T-helper 2 cell treated with Interferon-gamma antibody and Interleukin-4, amounts not matched to agents 5 μg/mL and 100 μg/mL, for 36 hours (primary cell): Measurements from ENCODE around the gene TNFSF11.

ENCODE experiments used
- DNase-seq: peaks from one replicate; pipeline ENCODE4 v3.0.0; 2021; ENCODE audit warnings: low spot score
- H3K27ac Mint-ChIP-seq: one replicate; pipeline ENCODE4 v1.8.0; 2021; ENCODE audit warnings: mild to moderate bottlenecking, mixed read lengths
- H3K27me3 Mint-ChIP-seq: one replicate; pipeline ENCODE4 v1.8.0; 2021; ENCODE audit warnings: low read depth, mixed read lengths
- H3K36me3 Mint-ChIP-seq: one replicate; pipeline ENCODE4 v1.8.0; 2021; ENCODE audit warnings: low read depth, mixed read lengths
- H3K4me1 Mint-ChIP-seq: one replicate; pipeline ENCODE4 v1.8.0; 2021; ENCODE audit warnings: low read depth, mixed read lengths
- H3K4me3 Mint-ChIP-seq: one replicate; pipeline ENCODE4 v1.8.0; 2022; ENCODE audit warnings: mild to moderate bottlenecking, moderate library complexity, mixed read lengths
- H3K9me3 Mint-ChIP-seq: one replicate; pipeline ENCODE4 v1.8.0; 2021; ENCODE audit warnings: mixed read lengths

Gene TNFSF11

DNA sequence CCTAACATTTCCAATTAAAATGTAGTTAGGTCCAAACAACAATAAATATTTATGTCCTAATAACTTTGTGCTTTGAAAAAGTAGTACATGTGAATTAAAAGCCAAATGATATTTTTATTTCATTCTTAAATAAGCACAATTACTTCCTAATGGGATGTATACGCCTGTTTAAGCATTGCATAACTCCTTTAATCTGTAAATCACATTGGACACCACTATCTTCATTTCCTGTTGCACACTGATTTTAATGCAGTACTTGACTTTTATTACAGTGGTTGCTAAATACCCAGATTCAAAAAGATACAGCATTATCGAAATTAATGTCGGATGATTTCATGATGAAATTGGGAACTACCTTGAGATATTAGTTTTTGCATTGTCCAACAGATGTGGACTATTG is 70.9 kb downstream of the TNFSF11 start:
- Mint-ChIP-seq H3K4me1 (no peaks in the 10 kb centered on the region), H3K27ac (no peak overlapping the region), H3K4me3 (no peak overlapping the region), H3K27me3 (peaks cover 8% of the 10 kb centered on the region), H3K9me3 (no peaks in the 10 kb centered on the region), H3K36me3 (no peaks in the 10 kb centered on the region)
- DNase-seq: no peak

DNA sequence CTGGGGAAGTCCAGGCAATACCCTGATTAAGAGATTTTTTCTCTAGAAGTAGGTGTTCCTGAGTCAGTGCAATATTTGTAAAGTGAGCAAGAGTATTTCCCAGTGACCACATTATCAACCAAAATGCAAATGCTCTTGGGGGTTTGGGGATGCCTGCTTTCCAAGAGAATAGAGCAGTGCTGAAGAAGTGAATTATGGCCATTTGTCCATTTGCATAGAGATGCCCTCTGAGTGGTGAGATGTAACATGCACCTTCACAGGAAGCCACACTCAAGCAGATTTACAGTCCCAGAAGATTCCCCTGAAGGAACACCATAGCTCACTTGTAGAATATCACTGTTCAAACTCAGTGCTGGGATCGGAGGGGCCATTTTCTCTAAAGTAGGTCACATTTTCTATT is 71.8 kb downstream of the TNFSF11 start:
- no peaks in the 10 kb centered on the region for H3K9me3 Mint-ChIP-seq
- peaks cover 17% of the 10 kb centered on the region for H3K27me3 Mint-ChIP-seq
- H3K4me1 Mint-ChIP-seq: no peaks in the 10 kb centered on the region
- H3K4me3 Mint-ChIP-seq: no peak overlapping the region
- H3K36me3 Mint-ChIP-seq: no peaks in the 10 kb centered on the region
- no peak overlapping the region for H3K27ac Mint-ChIP-seq
- no peak for DNase-seq

DNA sequence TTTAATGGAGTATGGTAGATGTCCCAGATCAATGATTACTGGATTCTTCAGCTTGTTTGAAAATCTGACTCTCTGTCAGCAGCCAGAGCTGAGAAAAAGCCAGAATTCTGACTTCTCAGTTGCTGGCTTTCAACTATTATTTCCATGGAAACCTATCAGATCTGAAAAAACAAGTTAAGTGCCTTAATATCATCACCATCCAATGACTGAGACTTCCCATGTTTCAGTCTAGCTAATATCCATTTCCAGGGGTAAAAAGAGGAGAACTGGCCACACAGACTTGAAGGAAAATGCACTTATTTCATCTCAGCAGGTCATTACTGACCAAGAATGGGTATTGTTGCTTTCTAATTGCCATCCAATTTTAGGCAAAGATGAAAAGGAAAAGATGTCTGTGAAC is 75.2 kb downstream of the TNFSF11 start:
- H3K9me3 Mint-ChIP-seq: no peaks in the 10 kb centered on the region
- H3K27me3 Mint-ChIP-seq: peaks cover 33% of the 10 kb centered on the region
- DNase-seq: no peak
- no peak overlapping the region for H3K4me3 Mint-ChIP-seq
- H3K27ac Mint-ChIP-seq: no peak overlapping the region
- no peaks in the 10 kb centered on the region for H3K36me3 Mint-ChIP-seq
- peaks cover 2% of the 10 kb centered on the region for H3K4me1 Mint-ChIP-seq

DNA sequence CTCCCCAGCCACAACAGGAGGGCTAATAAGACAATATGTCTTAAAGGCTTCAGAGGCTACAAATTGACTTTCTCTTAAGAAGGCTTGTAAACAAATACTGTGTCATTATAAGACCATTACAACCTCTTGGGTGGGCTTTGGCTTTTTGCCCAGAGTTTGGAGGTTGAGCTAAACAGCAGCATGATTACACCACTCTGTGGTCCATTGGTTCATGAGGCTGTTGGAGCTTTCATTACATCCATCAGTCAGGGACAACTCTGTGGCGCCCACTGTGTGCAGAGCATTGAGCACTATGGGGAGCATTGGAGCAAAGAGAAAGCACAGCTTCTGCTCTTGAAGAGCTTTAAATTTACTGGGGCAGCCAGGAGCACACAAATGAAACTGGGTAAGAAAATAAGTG is 75.9 kb downstream of the TNFSF11 start:
- Mint-ChIP-seq H3K4me1 (peaks cover 2% of the 10 kb centered on the region), H3K27ac (no peak overlapping the region), H3K4me3 (no peak overlapping the region), H3K9me3 (no peaks in the 10 kb centered on the region), H3K27me3 (peaks cover 35% of the 10 kb centered on the region), H3K36me3 (no peaks in the 10 kb centered on the region)
- no peak for DNase-seq

DNA sequence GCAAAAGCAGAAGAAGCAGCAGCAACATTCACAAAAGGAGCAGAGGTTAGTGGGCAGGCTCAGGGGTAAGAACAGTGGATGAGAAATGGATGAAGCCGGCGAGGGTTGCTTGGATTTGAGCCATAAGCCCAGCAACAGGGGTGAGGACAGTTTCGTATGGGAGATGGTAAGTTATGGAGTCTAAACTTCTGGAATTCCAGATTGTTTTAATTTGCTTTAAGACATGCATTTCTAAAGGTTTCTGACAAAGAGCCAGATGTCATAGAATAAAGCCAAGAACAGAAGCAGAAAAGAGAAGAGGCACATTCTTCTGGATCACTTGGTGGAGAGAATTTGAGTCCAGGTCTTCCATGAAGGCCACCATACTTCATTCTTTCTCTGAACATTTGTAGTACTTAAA is 76.6 kb downstream of the TNFSF11 start:
- H3K4me3 Mint-ChIP-seq: no peak overlapping the region
- H3K27ac Mint-ChIP-seq: no peak overlapping the region
- H3K27me3 Mint-ChIP-seq: peaks cover 42% of the 10 kb centered on the region
- peaks cover 2% of the 10 kb centered on the region for H3K4me1 Mint-ChIP-seq
- no peaks in the 10 kb centered on the region for H3K9me3 Mint-ChIP-seq
- no peak for DNase-seq
- H3K36me3 Mint-ChIP-seq: no peaks in the 10 kb centered on the region

DNA sequence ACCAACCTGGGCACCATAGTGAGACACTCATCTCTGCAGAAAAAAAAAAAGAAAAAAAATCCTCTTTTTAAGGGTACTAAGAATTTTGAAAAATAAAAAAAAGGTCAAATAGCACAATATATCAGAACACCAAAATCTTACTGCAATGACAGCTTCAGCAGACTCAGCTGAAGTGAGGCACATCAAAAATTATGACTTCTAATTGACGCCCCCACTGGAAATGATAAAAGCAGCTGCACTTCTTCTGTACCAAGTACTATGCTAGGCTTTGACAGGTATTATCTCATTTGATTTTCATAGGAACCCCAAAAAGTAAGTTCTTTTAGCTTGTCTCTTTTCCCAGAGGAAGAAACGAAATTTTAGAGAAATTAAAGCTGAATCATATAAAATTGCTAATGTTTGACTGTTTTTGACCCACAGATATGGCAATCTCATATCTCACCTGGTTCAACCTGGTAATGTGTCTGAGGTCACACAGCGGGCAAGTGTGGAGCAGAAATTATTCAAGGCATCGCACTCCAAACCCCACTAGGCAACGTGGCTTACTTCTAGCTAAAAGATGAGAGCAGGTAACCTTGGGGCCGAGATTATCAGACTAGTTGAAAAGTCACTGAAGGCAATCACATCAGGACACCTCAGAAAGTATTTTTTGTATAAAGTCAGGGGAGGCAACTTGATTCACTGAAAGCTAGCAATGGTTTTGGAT is 78.1 kb downstream of the TNFSF11 start:
- no peak overlapping the region for H3K27ac Mint-ChIP-seq
- no peak for DNase-seq
- H3K4me1 Mint-ChIP-seq: peaks cover 2% of the 10 kb centered on the region
- H3K4me3 Mint-ChIP-seq: no peak overlapping the region
- H3K36me3 Mint-ChIP-seq: no peaks in the 10 kb centered on the region
- no peaks in the 10 kb centered on the region for H3K9me3 Mint-ChIP-seq
- peaks cover 56% of the 10 kb centered on the region for H3K27me3 Mint-ChIP-seq

DNA sequence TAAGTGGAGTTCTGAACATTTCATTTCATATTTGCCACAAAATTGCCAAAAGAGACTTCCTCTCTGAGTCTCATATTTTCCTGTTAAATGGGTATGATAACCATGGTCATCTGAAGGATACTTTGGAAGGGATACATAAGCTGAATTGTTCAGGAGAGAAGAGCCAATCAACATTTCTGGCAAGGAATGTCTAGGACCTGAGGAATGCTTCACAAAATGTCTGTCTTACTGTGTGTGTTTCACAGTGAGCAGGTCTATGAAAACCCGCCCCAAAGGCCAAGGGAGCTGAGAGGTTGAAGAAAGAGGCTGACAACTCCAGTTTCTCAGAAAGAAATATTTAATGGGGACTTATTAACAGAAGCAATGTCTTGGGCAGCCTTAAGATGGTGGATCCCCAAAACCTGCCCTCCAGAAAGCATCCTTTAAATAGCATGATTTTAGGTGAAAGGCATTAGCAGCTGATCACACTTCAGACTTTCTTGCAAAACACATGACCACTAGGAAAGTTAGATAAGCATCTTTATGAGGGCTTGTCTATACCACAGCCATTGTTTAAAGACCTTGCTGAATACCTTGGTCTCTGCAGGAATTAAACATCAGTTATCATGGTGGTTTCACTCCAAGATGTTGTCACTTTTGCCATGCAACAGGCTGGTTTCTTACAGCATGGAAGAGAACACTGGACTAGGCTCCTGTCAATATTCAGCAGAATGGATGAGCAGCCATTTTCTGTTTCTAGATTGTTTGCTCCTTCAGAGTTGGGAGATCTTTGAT is 78.9 kb downstream of the TNFSF11 start:
- H3K4me1 Mint-ChIP-seq: peaks cover 2% of the 10 kb centered on the region
- H3K9me3 Mint-ChIP-seq: no peaks in the 10 kb centered on the region
- peaks cover 62% of the 10 kb centered on the region for H3K27me3 Mint-ChIP-seq
- no peak for DNase-seq
- no peak overlapping the region for H3K27ac Mint-ChIP-seq
- H3K36me3 Mint-ChIP-seq: no peaks in the 10 kb centered on the region
- H3K4me3 Mint-ChIP-seq: no peak overlapping the region

DNA sequence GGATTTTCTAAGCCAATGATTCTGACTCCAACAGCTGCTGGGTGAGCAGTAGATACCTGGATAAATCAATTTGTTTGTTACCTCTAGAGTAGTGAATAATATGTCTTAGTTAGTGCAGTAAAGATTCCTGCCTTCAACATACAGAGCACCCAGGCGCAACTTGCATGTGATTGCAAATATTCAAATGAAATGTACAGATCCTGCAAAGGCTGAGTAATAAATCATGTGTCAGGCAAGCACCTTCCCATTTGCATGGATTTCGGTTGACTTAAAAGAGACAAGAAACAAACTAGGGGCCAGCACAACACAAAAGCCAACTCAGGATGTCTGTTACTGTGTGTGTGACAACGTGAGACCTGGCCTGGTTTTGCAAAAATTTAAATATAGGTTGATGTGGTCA is 79.7 kb downstream of the TNFSF11 start:
- Mint-ChIP-seq H3K9me3 (no peaks in the 10 kb centered on the region), H3K27ac (no peak overlapping the region), H3K4me1 (peaks cover 2% of the 10 kb centered on the region), H3K36me3 (no peaks in the 10 kb centered on the region), H3K27me3 (peaks cover 69% of the 10 kb centered on the region), H3K4me3 (no peak overlapping the region)
- no peak for DNase-seq

DNA sequence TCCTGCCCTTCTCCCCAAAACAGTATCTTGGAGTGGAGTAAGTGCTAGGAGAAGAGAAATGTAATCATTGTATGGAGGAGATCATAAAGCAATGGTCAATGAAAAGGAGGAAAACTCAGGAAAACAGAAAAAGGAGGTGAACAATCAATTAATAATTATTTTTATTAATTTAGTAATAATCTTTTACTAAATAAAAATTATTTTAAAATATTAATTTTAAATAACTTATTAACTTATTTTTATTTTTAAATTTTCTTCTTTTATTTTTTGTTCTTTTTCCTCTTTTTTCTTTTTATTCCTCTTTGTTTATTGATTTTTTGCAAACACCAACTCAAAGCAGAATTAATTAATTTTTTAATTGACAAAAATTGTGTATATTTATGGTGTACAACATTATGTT is 80.3 kb downstream of the TNFSF11 start:
- Mint-ChIP-seq H3K4me3 (no peak overlapping the region), H3K9me3 (no peaks in the 10 kb centered on the region), H3K36me3 (no peaks in the 10 kb centered on the region), H3K27ac (no peak overlapping the region), H3K4me1 (peaks cover 2% of the 10 kb centered on the region), H3K27me3 (peaks cover 72% of the 10 kb centered on the region)
- DNase-seq: no peak

DNA sequence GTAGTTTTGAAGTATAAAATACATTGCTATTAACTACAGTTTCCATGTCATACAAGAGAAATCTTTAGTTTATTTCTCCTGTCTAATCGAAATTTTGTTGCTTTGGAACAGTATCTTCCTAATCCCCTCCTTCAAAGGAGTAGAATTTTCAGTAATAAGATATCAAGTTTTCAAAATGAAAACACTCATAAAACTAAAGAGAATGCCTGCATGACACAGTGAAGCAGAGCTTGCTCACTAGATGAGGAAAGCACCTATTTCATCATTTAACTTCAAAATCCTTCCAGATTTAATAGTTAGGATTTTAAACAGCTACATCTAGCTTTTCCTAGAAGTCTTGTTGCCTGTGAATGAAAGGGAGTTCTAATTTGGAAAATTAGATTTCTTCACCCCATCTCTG is 80.8 kb downstream of the TNFSF11 start:
- no peaks in the 10 kb centered on the region for H3K36me3 Mint-ChIP-seq
- H3K4me1 Mint-ChIP-seq: peaks cover 2% of the 10 kb centered on the region
- no peak overlapping the region for H3K27ac Mint-ChIP-seq
- no peaks in the 10 kb centered on the region for H3K9me3 Mint-ChIP-seq
- peaks cover 72% of the 10 kb centered on the region for H3K27me3 Mint-ChIP-seq
- DNase-seq: no peak
- no peak overlapping the region for H3K4me3 Mint-ChIP-seq

DNA sequence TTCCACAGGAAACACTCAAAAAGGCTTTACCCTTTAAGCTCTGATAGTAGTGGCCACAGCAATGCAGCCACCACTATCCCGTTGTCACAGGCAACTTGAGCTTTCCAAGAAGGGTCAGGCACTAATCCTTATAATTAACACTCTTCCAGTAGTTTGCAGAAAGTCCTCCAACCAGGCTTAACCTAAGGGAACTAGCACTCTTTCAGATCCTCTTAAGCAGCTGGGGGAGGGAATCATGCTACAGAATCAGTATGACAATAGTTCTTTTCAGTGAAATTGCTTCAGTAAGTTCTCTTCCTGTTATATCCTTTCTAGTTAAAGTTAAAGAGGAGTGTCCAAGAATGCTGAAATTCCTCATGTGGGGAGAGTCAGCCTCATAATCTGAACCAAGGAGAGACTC is 82.2 kb downstream of the TNFSF11 start:
- no peaks in the 10 kb centered on the region for H3K36me3 Mint-ChIP-seq
- H3K9me3 Mint-ChIP-seq: no peaks in the 10 kb centered on the region
- H3K27ac Mint-ChIP-seq: no peak overlapping the region
- DNase-seq: no peak
- H3K4me3 Mint-ChIP-seq: no peak overlapping the region
- H3K4me1 Mint-ChIP-seq: peaks cover 2% of the 10 kb centered on the region
- peaks cover 73% of the 10 kb centered on the region for H3K27me3 Mint-ChIP-seq

DNA sequence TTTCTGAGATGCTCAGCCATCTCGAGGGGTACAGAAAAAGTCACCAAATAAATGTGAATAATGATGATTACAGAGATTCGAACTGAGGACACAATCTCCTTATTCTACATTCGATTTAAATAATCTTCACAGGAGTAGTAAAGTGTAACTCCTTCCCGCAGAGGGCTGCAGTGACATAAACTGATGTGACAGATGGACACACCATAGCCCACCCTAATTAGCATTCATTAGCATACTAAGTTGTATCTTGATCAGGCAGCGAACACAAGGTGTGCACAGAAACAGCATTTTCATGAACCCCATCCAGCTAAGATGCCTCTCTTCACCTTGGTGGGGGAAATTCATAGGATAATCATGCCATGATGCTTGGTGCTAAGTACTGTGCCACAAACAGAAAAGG is 83.0 kb downstream of the TNFSF11 start:
- DNase-seq: no peak
- peaks cover 2% of the 10 kb centered on the region for H3K4me1 Mint-ChIP-seq
- H3K9me3 Mint-ChIP-seq: no peaks in the 10 kb centered on the region
- peaks cover 72% of the 10 kb centered on the region for H3K27me3 Mint-ChIP-seq
- H3K4me3 Mint-ChIP-seq: no peak overlapping the region
- no peak overlapping the region for H3K27ac Mint-ChIP-seq
- no peaks in the 10 kb centered on the region for H3K36me3 Mint-ChIP-seq
